IMR-90 (cell line): ENCODE data around the gene MRPS18A.

Experiments
- FOS ChIP-seq: fragments of 150-350 bp; IDR thresholded peaks from 2 replicates; pipeline ENCODE4 v1.6.1; 2016; ENCODE audit warnings: low read depth, low read length
- POLR2A ChIP-seq: IDR thresholded peaks from 2 replicates; pipeline ENCODE4 v1.6.1; 2012; ENCODE audit warnings: mild to moderate bottlenecking, low read depth, low read length
- RCOR1 ChIP-seq: IDR thresholded peaks from 2 replicates; pipeline ENCODE4 v1.6.1; 2012; ENCODE audit warnings: mild to moderate bottlenecking, low read length, improper control_type of control experiment; ENCODE audit not compliant: insufficient replicate concordance
- TF ChIP-seq, protein P1 (sequence below): conservative IDR thresholded peaks from 2 replicates; pipeline ENCODE4 v1.5.1; 2012; ENCODE audit warnings: mild to moderate bottlenecking, low read depth, low read length, improper control_type of control experiment

DNA sequence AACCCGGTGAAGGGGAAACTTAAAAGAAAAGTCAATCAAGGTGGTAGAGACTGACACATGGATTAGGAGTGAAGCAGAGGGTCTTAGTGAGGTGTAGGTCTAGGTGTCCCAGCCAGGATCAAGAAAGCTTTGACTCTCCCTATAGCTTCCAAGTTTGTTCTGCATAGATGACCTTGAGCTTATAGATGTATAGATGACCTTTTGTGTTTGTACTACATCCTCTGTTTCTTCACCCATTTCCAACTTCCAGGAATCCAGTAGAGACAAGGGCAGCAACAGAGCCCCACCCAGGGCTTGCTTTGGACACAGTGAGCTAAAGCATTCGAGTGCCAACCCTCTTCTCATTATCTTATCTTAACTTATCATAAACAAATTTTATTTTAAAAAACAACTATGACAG lies 1.8 kb upstream of the MRPS18A start:
- TF ChIP-seq RCOR1 (no peak), FOS (no peak), POLR2A (no peak)
- TF ChIP-seq, protein P1, sequence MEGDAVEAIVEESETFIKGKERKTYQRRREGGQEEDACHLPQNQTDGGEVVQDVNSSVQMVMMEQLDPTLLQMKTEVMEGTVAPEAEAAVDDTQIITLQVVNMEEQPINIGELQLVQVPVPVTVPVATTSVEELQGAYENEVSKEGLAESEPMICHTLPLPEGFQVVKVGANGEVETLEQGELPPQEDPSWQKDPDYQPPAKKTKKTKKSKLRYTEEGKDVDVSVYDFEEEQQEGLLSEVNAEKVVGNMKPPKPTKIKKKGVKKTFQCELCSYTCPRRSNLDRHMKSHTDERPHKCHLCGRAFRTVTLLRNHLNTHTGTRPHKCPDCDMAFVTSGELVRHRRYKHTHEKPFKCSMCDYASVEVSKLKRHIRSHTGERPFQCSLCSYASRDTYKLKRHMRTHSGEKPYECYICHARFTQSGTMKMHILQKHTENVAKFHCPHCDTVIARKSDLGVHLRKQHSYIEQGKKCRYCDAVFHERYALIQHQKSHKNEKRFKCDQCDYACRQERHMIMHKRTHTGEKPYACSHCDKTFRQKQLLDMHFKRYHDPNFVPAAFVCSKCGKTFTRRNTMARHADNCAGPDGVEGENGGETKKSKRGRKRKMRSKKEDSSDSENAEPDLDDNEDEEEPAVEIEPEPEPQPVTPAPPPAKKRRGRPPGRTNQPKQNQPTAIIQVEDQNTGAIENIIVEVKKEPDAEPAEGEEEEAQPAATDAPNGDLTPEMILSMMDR = no peak
